ENCODE results near the gene SLIT3.

The SLIT3 gene

GRCh38 chr5:169100735-169101075 lies 200.2 kb downstream of the SLIT3 start:
- no peak overlapping the region for H3K4me3 ChIP-seq (ENCODE audit: low read length, poor library complexity, severe bottlenecking)
- TF ChIP-seq EZH2phosphoT487 (IDR thresholded peaks at IDR 0.05; ENCODE audit: borderline replicate concordance), result no peak
- TF ChIP-seq, protein P1, sequence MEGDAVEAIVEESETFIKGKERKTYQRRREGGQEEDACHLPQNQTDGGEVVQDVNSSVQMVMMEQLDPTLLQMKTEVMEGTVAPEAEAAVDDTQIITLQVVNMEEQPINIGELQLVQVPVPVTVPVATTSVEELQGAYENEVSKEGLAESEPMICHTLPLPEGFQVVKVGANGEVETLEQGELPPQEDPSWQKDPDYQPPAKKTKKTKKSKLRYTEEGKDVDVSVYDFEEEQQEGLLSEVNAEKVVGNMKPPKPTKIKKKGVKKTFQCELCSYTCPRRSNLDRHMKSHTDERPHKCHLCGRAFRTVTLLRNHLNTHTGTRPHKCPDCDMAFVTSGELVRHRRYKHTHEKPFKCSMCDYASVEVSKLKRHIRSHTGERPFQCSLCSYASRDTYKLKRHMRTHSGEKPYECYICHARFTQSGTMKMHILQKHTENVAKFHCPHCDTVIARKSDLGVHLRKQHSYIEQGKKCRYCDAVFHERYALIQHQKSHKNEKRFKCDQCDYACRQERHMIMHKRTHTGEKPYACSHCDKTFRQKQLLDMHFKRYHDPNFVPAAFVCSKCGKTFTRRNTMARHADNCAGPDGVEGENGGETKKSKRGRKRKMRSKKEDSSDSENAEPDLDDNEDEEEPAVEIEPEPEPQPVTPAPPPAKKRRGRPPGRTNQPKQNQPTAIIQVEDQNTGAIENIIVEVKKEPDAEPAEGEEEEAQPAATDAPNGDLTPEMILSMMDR (conservative IDR thresholded peaks at IDR 0.05; ENCODE audit: low read length), result no peak
- no peaks in the 10 kb centered on the region for H3K27me3 ChIP-seq (ENCODE audit: insufficient read depth, low read length, poor library complexity, severe bottlenecking)
- no peaks in the 10 kb centered on the region for H4K20me1 ChIP-seq (ENCODE audit: insufficient read depth, low read length, poor library complexity, severe bottlenecking)
- H3K79me2 ChIP-seq (ENCODE audit: insufficient read depth, low read length), result no peaks in the 10 kb centered on the region
- no peak overlapping the region for H2AFZ ChIP-seq (ENCODE audit: low read length)
- H3K4me1 ChIP-seq (ENCODE audit: insufficient read depth, low read length, poor library complexity, severe bottlenecking), result no peaks in the 10 kb centered on the region
- H3F3A ChIP-seq (ENCODE audit: low read depth), result no peaks in the 10 kb centered on the region
- H3K9me3 ChIP-seq (ENCODE audit: insufficient read depth, low read depth, low read length), result no peaks in the 10 kb centered on the region
- H3K9ac ChIP-seq (ENCODE audit: low read depth, low read length, poor library complexity, severe bottlenecking), result no peak overlapping the region
- no peaks in the 10 kb centered on the region for H3K9me2 ChIP-seq (replicated peaks; ENCODE audit: low read depth, low read length)
- H3K4me2 ChIP-seq (ENCODE audit: low read depth, low read length, poor library complexity, severe bottlenecking), result no peak overlapping the region
- no peaks in the 10 kb centered on the region for H3K36me3 ChIP-seq (ENCODE audit: insufficient read depth, low read length)

DNA sequence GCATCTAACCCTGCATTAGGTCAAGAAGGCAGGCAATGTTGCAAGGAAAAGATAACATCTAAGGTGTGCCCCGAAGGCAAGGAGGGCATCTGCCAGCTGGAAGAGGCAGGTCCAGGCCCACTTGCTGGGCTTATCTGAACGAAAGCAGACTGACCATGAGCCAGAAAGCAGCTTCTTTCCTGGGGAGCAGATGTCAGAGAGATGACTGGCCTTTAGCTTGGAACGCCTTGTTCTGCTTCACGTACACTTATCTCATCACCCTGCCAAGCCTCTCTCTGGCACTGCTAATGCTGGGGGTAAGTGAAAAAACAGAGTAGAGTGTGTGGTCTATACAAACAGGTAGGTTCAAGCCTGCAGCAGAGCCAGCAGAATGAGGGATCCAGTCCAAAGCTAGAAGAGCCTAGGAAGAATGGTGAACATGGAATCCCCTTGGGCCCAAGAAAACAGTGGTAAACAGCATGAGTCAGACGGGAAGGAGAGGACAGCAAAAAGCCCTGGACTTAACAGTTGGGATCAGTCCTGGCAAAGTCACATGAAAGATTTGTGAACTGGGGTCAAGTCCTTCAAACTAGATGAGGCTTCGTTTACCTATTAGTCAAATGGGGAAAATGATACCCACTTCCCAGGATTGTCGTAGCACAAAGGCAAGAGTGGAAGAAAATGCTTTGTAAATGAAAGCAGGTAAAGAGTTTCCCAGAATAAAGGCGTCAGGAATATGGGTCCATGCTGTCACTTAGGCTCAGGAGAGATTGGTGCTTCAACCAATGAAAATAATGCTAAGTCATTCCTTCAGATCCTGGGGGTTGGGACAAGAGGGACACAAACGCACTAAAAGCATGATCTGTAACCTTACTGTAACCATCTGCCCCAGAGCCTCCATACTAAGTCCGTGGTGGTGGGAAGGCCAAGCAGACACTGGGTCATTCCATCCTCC lies 200.9 kb downstream of the SLIT3 start:
- Histone ChIP-seq H3K9me3 (ENCODE audit: insufficient read depth, low read depth, low read length) (no peaks in the 10 kb centered on the region), H3K9me2 (replicated peaks; ENCODE audit: low read depth, low read length) (no peaks in the 10 kb centered on the region), H3K4me2 (ENCODE audit: low read depth, low read length, poor library complexity, severe bottlenecking) (no peak overlapping the region), H4K20me1 (ENCODE audit: insufficient read depth, low read length, poor library complexity, severe bottlenecking) (no peaks in the 10 kb centered on the region), H3F3A (ENCODE audit: low read depth) (no peaks in the 10 kb centered on the region), H3K36me3 (ENCODE audit: insufficient read depth, low read length) (no peaks in the 10 kb centered on the region), H3K4me3 (ENCODE audit: low read length, poor library complexity, severe bottlenecking) (no peak overlapping the region), H3K27me3 (ENCODE audit: insufficient read depth, low read length, poor library complexity, severe bottlenecking) (no peaks in the 10 kb centered on the region), H3K79me2 (ENCODE audit: insufficient read depth, low read length) (no peaks in the 10 kb centered on the region), H2AFZ (ENCODE audit: low read length) (no peak overlapping the region), H3K4me1 (ENCODE audit: insufficient read depth, low read length, poor library complexity, severe bottlenecking) (no peaks in the 10 kb centered on the region), H3K9ac (ENCODE audit: low read depth, low read length, poor library complexity, severe bottlenecking) (no peak overlapping the region)
- no peak for TF ChIP-seq EZH2phosphoT487 (IDR thresholded peaks at IDR 0.05; ENCODE audit: borderline replicate concordance)
- TF ChIP-seq, protein P1 (conservative IDR thresholded peaks at IDR 0.05; ENCODE audit: low read length), result no peak

DNA sequence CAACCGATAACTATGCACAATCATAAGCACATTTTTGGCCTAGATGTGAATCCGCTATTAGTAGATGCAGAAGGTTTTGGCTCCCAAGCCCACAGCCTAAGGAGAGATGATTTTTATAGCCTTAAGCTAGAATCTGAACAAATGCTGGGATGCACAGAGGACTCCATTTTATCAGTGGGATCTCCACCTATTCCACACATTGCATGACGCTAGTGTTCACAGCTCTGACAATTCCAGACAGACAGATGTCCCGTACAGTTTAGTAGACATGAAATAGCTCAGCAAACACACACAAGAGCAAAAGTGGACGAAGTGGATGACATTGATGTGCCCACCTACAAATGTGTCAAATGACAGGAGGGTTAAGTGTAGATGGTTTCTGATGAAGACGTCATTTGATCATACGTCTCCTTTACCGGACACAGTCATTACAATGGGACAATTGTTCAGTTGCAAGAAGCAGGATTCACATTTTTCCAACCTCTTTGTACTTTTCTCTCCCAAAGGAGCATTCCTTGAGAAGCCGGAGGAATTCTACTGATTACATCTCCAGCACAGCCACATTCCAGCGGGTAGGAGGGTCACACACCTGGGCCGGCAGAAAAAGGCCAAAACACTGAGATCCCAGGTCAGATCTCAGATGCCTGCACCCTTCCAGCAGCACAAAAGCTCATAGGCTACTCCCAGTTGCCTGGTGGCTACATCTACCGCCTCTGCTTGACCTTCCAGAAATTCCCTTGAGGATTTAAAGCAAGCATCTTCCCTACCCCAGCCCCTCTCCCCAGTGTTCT lies 202.4 kb downstream of the SLIT3 start:
- H3K9me2 ChIP-seq (replicated peaks; ENCODE audit: low read depth, low read length), result no peaks in the 10 kb centered on the region
- H3K36me3 ChIP-seq (ENCODE audit: insufficient read depth, low read length), result no peaks in the 10 kb centered on the region
- no peaks in the 10 kb centered on the region for H3K27me3 ChIP-seq (ENCODE audit: insufficient read depth, low read length, poor library complexity, severe bottlenecking)
- no peaks in the 10 kb centered on the region for H3K9me3 ChIP-seq (ENCODE audit: insufficient read depth, low read depth, low read length)
- no peak overlapping the region for H3K4me2 ChIP-seq (ENCODE audit: low read depth, low read length, poor library complexity, severe bottlenecking)
- H3K4me3 ChIP-seq (ENCODE audit: low read length, poor library complexity, severe bottlenecking), result no peak overlapping the region
- no peak overlapping the region for H2AFZ ChIP-seq (ENCODE audit: low read length)
- H4K20me1 ChIP-seq (ENCODE audit: insufficient read depth, low read length, poor library complexity, severe bottlenecking), result no peaks in the 10 kb centered on the region
- no peaks in the 10 kb centered on the region for H3F3A ChIP-seq (ENCODE audit: low read depth)
- H3K4me1 ChIP-seq (ENCODE audit: insufficient read depth, low read length, poor library complexity, severe bottlenecking), result no peaks in the 10 kb centered on the region
- TF ChIP-seq EZH2phosphoT487 (IDR thresholded peaks at IDR 0.05; ENCODE audit: borderline replicate concordance), result no peak
- TF ChIP-seq, protein P1 (conservative IDR thresholded peaks at IDR 0.05; ENCODE audit: low read length), result no peak
- H3K9ac ChIP-seq (ENCODE audit: low read depth, low read length, poor library complexity, severe bottlenecking), result no peak overlapping the region
- no peaks in the 10 kb centered on the region for H3K79me2 ChIP-seq (ENCODE audit: insufficient read depth, low read length)

Measured in Loucy (cell line).